ENCODE results near the gene TRIM69. TPM values are rescaled to one million over a fixed set of nuclear protein-coding genes. Genes with fewer than 3 reads are reported as not detected.
"Not testable (repeated sequence)": the region's sequence is repeated elsewhere in the genome, so short reads cannot be mapped to it uniquely, and the experiment has no call there.

TRIM69 gene, protein sequence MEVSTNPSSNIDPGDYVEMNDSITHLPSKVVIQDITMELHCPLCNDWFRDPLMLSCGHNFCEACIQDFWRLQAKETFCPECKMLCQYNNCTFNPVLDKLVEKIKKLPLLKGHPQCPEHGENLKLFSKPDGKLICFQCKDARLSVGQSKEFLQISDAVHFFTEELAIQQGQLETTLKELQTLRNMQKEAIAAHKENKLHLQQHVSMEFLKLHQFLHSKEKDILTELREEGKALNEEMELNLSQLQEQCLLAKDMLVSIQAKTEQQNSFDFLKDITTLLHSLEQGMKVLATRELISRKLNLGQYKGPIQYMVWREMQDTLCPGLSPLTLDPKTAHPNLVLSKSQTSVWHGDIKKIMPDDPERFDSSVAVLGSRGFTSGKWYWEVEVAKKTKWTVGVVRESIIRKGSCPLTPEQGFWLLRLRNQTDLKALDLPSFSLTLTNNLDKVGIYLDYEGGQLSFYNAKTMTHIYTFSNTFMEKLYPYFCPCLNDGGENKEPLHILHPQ
- 61.0 and 64.4 TPM in 2 replicates for total RNA-seq (2021)
- Bru-seq, nascent RNA: percentile 66 among the genes with signal in this experiment
- percentile 64 among the genes with signal in this experiment for BruChase-seq, experiment 1, labeled RNA remaining after a 2-hour chase
- percentile 68 among the genes with signal in this experiment for BruChase-seq, experiment 2, labeled RNA remaining after a 6-hour chase
- long read RNA-seq, transcript TRIM69-207 (2 exons, 3,190 nt): major isoform, 72 of 84 reads
- long read RNA-seq, partial matches to known transcripts: 1 of 84 reads
- long read RNA-seq, other reads (novel, unspliced or antisense): 11 of 84 reads

DNA sequence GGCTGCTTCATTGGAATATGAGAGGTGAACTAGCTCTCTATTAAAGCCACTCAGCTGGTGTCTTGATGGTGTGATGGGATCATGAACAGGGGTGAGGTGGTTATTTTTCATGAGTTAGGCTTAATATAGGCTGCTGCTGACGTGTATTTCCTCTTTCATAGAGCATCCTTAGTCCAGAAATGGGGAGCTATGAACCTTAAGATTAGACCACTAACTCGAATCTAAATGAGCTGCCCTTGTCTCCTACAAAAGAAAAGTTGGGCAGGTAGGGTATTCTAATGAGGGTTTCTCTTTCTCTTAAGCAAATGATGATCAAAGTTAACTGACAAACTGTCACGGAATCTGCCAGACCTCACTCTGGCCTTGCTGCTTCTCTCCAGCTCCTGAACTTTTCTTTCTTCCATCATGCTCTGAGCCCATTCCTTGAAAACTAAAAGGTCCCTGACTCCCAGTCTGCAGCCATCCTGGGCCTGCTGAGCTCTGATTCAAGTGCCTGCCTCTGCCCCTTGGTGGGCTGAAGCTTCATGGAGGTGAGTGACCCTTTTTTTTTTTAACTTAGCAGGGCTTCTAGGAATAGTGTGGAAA, at the start of gene TRIM69:
TRIM69 (plus strand) TSS at position 348 of the 585 bp plus-strand sequence; CDS start at position 525, 177 bp downstream.
- no peaks in the 10 kb centered on the region for H3K27me3 ChIP-seq (replicated peaks; ENCODE audit: insufficient read depth, low read depth, low read length, poor library complexity)
- H3K4me1 ChIP-seq (ENCODE audit: insufficient read depth, low read length, poor library complexity, severe bottlenecking): peaks cover 35% of the 10 kb centered on the region
- H3K9me3 ChIP-seq (ENCODE audit: low read depth, low read length, poor library complexity, severe bottlenecking): no peaks in the 10 kb centered on the region
- no TSS peak for BruUV-seq (replicated peaks)
- TF ChIP-seq, protein P1, sequence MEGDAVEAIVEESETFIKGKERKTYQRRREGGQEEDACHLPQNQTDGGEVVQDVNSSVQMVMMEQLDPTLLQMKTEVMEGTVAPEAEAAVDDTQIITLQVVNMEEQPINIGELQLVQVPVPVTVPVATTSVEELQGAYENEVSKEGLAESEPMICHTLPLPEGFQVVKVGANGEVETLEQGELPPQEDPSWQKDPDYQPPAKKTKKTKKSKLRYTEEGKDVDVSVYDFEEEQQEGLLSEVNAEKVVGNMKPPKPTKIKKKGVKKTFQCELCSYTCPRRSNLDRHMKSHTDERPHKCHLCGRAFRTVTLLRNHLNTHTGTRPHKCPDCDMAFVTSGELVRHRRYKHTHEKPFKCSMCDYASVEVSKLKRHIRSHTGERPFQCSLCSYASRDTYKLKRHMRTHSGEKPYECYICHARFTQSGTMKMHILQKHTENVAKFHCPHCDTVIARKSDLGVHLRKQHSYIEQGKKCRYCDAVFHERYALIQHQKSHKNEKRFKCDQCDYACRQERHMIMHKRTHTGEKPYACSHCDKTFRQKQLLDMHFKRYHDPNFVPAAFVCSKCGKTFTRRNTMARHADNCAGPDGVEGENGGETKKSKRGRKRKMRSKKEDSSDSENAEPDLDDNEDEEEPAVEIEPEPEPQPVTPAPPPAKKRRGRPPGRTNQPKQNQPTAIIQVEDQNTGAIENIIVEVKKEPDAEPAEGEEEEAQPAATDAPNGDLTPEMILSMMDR (conservative IDR thresholded peaks at IDR 0.05; ENCODE audit: low read depth, low read length): no peak
- no peak for TF ChIP-seq EZH2 (IDR thresholded peaks at IDR 0.05; ENCODE audit: borderline replicate concordance, low read depth, low read length, poor library complexity, severe bottlenecking)
- H3K4me3 ChIP-seq (ENCODE audit: low read depth, low read length, poor library complexity, severe bottlenecking): no peak within 1 kb of the TSS
- H3K27ac ChIP-seq (ENCODE audit: low read depth, low read length, poor library complexity, severe bottlenecking): peak within 1 kb of the TSS; percentile 78
- ChIA-PET CTCF (interaction anchor here (0.7 to 3.3 kb wide), 5 partner anchors 19 to 382 kb away, joined by 3 to 17 read pairs (median 5); partner anchors contain the start of gene SPG11), POLR2A (ENCODE audit: low non-redundant PET) (interaction anchor here (1.3 kb wide), 1 partner anchor 72 kb away, joined by 9 read pairs; no protein-coding TSS in a partner anchor)
- DNase-seq (ENCODE audit: low spot score): no peak
- intact Hi-C loops (cut with micrococcal nuclease; ENCODE audit: unreplicated experiment): loop anchor here (2.0 kb wide), 1 partner anchor 79 kb away; no protein-coding TSS in a partner anchor
- peaks cover 15% of the 10 kb centered on the region for H3K36me3 ChIP-seq (ENCODE audit: insufficient read depth, low read length, poor library complexity, severe bottlenecking)

DNA sequence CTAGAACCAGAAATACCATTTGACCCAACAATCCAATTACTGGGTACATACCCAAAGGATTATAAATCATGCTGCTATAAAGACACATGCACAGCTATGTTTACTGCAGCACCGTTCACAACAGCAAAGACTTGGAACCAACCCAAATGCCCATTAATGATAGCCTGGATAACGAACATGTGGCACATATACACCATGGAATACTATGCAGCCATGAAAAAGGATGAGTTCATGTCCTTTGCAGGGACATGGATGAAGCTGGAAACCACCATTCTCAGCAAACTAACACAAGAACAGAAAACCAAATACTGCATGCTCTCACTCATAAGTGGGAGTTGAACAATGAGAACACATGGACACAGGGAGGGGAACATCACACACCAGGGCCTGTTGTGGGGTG, 47.0 kb upstream of the TRIM69 start:
- BruUV-seq (replicated peaks); intact Hi-C loops (cut with micrococcal nuclease; ENCODE audit: unreplicated experiment); H3K36me3 ChIP-seq (ENCODE audit: insufficient read depth, low read length, poor library complexity, severe bottlenecking); DNase-seq (ENCODE audit: low spot score); H3K27ac ChIP-seq (ENCODE audit: low read depth, low read length, poor library complexity, severe bottlenecking); CTCF ChIA-PET; POLR2A ChIA-PET (ENCODE audit: low non-redundant PET); H3K4me3 ChIP-seq (ENCODE audit: low read depth, low read length, poor library complexity, severe bottlenecking); H3K9me3 ChIP-seq (ENCODE audit: low read depth, low read length, poor library complexity, severe bottlenecking); H3K4me1 ChIP-seq (ENCODE audit: insufficient read depth, low read length, poor library complexity, severe bottlenecking); H3K27me3 ChIP-seq (replicated peaks; ENCODE audit: insufficient read depth, low read depth, low read length, poor library complexity): not testable (repeated sequence)

DNA sequence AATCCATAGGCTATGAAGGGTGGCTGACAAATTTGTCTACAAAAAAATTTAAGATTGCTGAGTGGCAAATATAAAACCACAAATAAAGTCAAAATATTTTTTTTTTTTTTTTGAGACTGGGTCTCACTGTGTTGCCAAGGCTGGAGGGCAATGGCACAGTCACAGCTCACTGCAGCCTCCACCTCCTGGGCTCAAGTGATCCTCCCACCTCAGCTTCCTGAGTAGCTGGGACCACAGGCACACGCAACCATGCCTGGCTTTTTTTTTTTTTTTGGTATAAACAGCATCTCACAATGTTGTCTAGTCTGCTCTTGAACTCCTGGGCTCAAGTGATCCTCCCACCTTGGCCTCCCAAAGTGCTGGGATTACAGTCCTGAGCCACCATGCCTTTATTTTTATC, 46.1 kb upstream of the TRIM69 start:
- BruUV-seq (replicated peaks); intact Hi-C loops (cut with micrococcal nuclease; ENCODE audit: unreplicated experiment); POLR2A ChIA-PET (ENCODE audit: low non-redundant PET); H3K36me3 ChIP-seq (ENCODE audit: insufficient read depth, low read length, poor library complexity, severe bottlenecking); H3K27ac ChIP-seq (ENCODE audit: low read depth, low read length, poor library complexity, severe bottlenecking); H3K4me3 ChIP-seq (ENCODE audit: low read depth, low read length, poor library complexity, severe bottlenecking); DNase-seq (ENCODE audit: low spot score); H3K27me3 ChIP-seq (replicated peaks; ENCODE audit: insufficient read depth, low read depth, low read length, poor library complexity); H3K9me3 ChIP-seq (ENCODE audit: low read depth, low read length, poor library complexity, severe bottlenecking); CTCF ChIA-PET; H3K4me1 ChIP-seq (ENCODE audit: insufficient read depth, low read length, poor library complexity, severe bottlenecking): not testable (repeated sequence)

DNA sequence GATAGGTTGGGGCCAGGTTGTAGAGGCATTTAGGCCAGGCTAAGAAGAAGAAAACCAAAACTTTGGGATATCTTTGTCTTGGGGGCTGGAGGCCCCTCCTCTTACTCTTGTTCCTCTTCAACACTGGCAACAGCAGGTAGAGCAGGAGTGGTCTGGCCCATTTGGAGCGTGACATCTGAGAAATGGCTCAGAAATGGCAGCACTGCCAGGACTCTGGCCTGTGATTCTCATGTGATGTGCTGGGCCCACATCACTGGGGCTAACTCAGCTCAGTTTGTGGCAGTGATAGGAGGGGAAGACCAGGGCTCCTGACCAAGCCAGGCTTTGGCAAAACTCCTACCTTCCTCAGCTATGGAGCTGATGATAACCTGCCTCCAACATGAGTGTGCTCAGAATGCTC, 43.7 kb upstream of the TRIM69 start:
- Histone ChIP-seq H3K27ac (ENCODE audit: low read depth, low read length, poor library complexity, severe bottlenecking) (no peak overlapping the region), H3K36me3 (ENCODE audit: insufficient read depth, low read length, poor library complexity, severe bottlenecking) (no peaks in the 10 kb centered on the region), H3K4me1 (ENCODE audit: insufficient read depth, low read length, poor library complexity, severe bottlenecking) (no peaks in the 10 kb centered on the region), H3K27me3 (replicated peaks; ENCODE audit: insufficient read depth, low read depth, low read length, poor library complexity) (no peaks in the 10 kb centered on the region), H3K4me3 (ENCODE audit: low read depth, low read length, poor library complexity, severe bottlenecking) (no peak overlapping the region), H3K9me3 (ENCODE audit: low read depth, low read length, poor library complexity, severe bottlenecking) (no peaks in the 10 kb centered on the region)
- CTCF ChIA-PET: no interaction called here
- POLR2A ChIA-PET (ENCODE audit: low non-redundant PET): no interaction called here
- TF ChIP-seq, protein P1 (conservative IDR thresholded peaks at IDR 0.05; ENCODE audit: low read depth, low read length): no peak
- TF ChIP-seq EZH2 (IDR thresholded peaks at IDR 0.05; ENCODE audit: borderline replicate concordance, low read depth, low read length, poor library complexity, severe bottlenecking): no peak
- DNase-seq (ENCODE audit: low spot score): no peak
- BruUV-seq (replicated peaks): no TSS peak
- intact Hi-C loops (cut with micrococcal nuclease; ENCODE audit: unreplicated experiment): no loop called here
